WERI-Rb-1 (cell line): Measurements from ENCODE around the gene TFB2M.

Source experiments
- DNase-seq: peaks from one replicate; pipeline ENCODE4 v3.0.0-alpha.2; 2020
- H3K27ac ChIP-seq: fragments of 250-450 bp; sonication (Bioruptor Pico); 2 replicates; pipeline ENCODE4 v1.5.1; 2020; ENCODE audit warnings: mild to moderate bottlenecking, moderate library complexity
- H3K27me3 ChIP-seq: fragments of 250-450 bp; sonication (Bioruptor Pico); 2 replicates; pipeline ENCODE4 v1.5.1; 2021; ENCODE audit warnings: mild to moderate bottlenecking, low read depth, moderate library complexity; ENCODE audit not compliant: insufficient read depth, severe bottlenecking
- H3K36me3 ChIP-seq: fragments of 250-450 bp; sonication (Bioruptor Pico); 2 replicates; pipeline ENCODE4 v1.5.1; 2020; ENCODE audit warnings: mild to moderate bottlenecking, moderate library complexity
- H3K4me3 ChIP-seq: 2 replicates; pipeline ENCODE4 v1.5.1; 2011; ENCODE audit warnings: low read depth, mild to moderate bottlenecking, control low read depth, low read length
- H3K9me3 ChIP-seq: fragments of 250-450 bp; sonication (Bioruptor Pico); 2 replicates; pipeline ENCODE4 v1.5.1; 2021; ENCODE audit warnings: mild to moderate bottlenecking, moderate library complexity; ENCODE audit not compliant: severe bottlenecking
- CTCF ChIP-seq: IDR thresholded peaks from 2 replicates; pipeline ENCODE4 v1.5.1; 2011; ENCODE audit warnings: low read depth, mild to moderate bottlenecking, control low read depth, inconsistent platforms, low read length

Gene TFB2M

DNA sequence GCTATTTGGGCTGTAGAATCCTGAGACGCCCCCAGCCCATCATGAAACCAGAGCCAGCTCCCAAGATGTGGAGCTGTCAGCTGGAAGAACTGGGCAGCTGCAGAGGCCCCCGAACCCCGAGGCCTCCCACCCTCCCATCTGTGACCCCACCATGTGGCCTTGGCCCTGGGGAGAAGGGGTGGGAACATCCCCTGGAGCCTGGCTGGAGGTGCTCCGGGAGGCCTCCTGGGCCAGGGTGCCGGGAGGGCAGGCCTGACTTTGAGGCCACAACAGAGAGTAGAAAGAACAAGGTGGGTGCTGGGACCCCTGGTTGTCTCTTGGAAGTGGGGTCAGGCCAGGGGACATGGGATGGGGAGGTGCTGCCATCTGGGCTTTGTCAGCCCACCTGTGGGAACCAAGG lies 53.0 kb downstream of the TFB2M start:
- peaks cover 42% of the 10 kb centered on the region for H3K9me3 ChIP-seq
- TF ChIP-seq CTCF = no peak
- no peak for DNase-seq
- no peaks in the 10 kb centered on the region for H3K27me3 ChIP-seq
- H3K36me3 ChIP-seq = no peaks in the 10 kb centered on the region
- no peak overlapping the region for H3K4me3 ChIP-seq
- no peak overlapping the region for H3K27ac ChIP-seq

GRCh38 chr1:246512635-246513034 lies 53.4 kb downstream of the TFB2M start:
- no peaks in the 10 kb centered on the region for H3K27me3 ChIP-seq
- peaks cover 42% of the 10 kb centered on the region for H3K9me3 ChIP-seq
- H3K36me3 ChIP-seq = no peaks in the 10 kb centered on the region
- DNase-seq = no peak
- no peak for TF ChIP-seq CTCF
- no peak overlapping the region for H3K4me3 ChIP-seq
- H3K27ac ChIP-seq = no peak overlapping the region

DNA sequence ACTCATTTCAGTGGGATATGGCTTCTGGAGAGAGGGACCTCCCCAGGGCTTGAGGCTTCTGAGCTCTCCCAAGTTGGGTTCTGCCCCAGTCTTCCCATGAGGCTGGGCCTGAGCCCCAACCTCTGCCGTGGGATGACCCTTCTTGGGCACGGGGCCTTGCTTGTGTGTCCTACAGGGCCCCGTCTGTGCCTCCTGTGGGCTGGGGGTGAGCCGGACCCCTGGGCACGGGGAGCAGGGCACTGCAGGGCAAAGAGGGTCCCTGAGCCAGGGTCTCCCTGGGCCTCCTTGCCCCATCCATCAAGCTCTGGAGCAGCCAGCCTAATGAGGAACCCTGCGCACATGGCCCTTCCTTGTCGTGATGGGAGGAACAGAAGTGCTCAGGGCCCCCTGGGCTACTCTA lies 53.8 kb downstream of the TFB2M start:
- no peak for TF ChIP-seq CTCF
- H3K9me3 ChIP-seq = peaks cover 41% of the 10 kb centered on the region
- H3K27me3 ChIP-seq = no peaks in the 10 kb centered on the region
- no peak for DNase-seq
- no peak overlapping the region for H3K27ac ChIP-seq
- H3K36me3 ChIP-seq = no peaks in the 10 kb centered on the region
- no peak overlapping the region for H3K4me3 ChIP-seq

GRCh38 chr1:246511203-246511602 lies 54.9 kb downstream of the TFB2M start:
- Histone ChIP-seq H3K36me3 (no peaks in the 10 kb centered on the region), H3K4me3 (no peak overlapping the region), H3K9me3 (peaks cover 34% of the 10 kb centered on the region), H3K27me3 (no peaks in the 10 kb centered on the region), H3K27ac (no peak overlapping the region)
- no peak for DNase-seq
- TF ChIP-seq CTCF = no peak

GRCh38 chr1:246510147-246511030 lies 55.7 kb downstream of the TFB2M start:
- no peak overlapping the region for H3K4me3 ChIP-seq
- peaks cover 26% of the 10 kb centered on the region for H3K9me3 ChIP-seq
- no peak overlapping the region for H3K27ac ChIP-seq
- no peak for DNase-seq
- no peaks in the 10 kb centered on the region for H3K36me3 ChIP-seq
- no peak for TF ChIP-seq CTCF
- no peaks in the 10 kb centered on the region for H3K27me3 ChIP-seq
